Epithelial cell of proximal tubule (primary cell): ENCODE data around the gene ZNFX1. TPM values are rescaled to one million over a fixed set of nuclear protein-coding genes. Genes with fewer than 3 reads are reported as not detected.

Experiments
- DNase-seq: peaks from one replicate; pipeline ENCODE4 v3.0.0-alpha.2; 2011; ENCODE audit warnings: low read depth
- H3K4me3 ChIP-seq: 2 replicates; pipeline ENCODE4 v1.5.1; 2011; ENCODE audit warnings: low read depth, mild to moderate bottlenecking, low read length
- total RNA-seq: library from RNA; depleted of rRNA; stranded (reverse); fragments of >200 nt; gene quantifications from 2 replicates; pipeline ENCODE4 v1.2.3, GENCODE V29; 2015
- TF ChIP-seq, protein P1 (sequence below): conservative IDR thresholded peaks from 2 replicates; pipeline ENCODE4 v1.5.1; 2012; ENCODE audit warnings: low read depth, mild to moderate bottlenecking, low read length

ZNFX1 gene
- total RNA-seq, 1 donor from 2014 or later = 16.0 TPM

GRCh38 chr20:49291200-49291599, 13.3 kb upstream of the ZNFX1 start:
- no peak overlapping the region for H3K4me3 ChIP-seq
- TF ChIP-seq, protein P1, sequence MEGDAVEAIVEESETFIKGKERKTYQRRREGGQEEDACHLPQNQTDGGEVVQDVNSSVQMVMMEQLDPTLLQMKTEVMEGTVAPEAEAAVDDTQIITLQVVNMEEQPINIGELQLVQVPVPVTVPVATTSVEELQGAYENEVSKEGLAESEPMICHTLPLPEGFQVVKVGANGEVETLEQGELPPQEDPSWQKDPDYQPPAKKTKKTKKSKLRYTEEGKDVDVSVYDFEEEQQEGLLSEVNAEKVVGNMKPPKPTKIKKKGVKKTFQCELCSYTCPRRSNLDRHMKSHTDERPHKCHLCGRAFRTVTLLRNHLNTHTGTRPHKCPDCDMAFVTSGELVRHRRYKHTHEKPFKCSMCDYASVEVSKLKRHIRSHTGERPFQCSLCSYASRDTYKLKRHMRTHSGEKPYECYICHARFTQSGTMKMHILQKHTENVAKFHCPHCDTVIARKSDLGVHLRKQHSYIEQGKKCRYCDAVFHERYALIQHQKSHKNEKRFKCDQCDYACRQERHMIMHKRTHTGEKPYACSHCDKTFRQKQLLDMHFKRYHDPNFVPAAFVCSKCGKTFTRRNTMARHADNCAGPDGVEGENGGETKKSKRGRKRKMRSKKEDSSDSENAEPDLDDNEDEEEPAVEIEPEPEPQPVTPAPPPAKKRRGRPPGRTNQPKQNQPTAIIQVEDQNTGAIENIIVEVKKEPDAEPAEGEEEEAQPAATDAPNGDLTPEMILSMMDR = no peak
- no peak for DNase-seq

DNA sequence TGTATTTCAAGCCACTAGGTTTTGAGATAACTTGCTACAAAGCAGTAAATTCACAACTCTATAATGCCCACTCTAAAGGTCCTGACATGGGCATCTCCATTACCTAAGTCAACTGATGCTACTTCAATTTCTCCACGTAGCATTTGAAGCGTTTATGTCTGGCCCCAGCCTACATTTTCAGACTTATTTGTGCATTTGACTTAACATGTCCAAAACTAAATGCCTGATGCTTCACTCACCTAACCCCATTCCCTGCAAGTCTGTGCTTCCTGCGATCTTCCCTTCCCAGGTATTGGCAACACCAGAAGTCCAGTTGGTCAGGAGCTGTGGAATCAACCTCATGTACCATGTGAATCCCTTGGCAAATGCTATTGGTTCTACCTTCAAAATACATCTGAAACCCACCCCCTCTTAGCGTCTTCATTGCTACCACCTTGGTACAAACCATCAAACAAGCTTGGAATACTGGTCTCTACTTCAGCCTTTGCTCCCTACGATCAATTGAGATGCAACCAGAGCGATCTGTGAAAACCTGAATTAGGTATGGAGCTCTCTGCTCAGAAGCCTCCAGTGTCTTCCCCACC, 12.8 kb upstream of the ZNFX1 start:
- TF ChIP-seq, protein P1 = no peak
- H3K4me3 ChIP-seq = no peak overlapping the region
- no peak for DNase-seq

GRCh38 chr20:49288784-49289696, 11.2 kb upstream of the ZNFX1 start:
- TF ChIP-seq, protein P1 = no peak
- H3K4me3 ChIP-seq = no peak overlapping the region
- no peak for DNase-seq

DNA sequence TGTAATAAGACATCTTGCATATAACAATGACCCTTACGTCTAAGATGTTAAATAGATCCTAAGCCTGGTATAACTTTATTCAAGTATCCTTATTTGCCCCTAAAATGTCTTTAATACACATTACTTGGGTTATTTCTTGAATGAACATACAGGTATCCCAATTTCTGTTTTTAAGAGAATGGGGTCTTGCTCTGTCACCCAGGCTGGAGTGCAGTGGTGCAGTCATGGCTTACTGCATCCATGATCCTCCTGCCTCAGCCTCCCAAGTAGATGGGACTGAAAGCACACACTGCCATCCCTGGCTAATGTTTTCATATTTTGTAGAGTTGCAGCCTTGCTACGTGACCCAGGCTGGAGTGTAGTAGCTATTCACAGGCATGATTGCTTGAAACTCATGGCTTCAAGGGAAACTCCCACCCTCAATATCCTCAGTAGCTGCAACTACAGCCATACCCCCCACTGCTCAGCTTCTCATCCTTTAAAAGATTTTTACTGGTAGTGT, 10.4 kb upstream of the ZNFX1 start:
- TF ChIP-seq, protein P1 = no peak
- DNase-seq = no peak
- no peak overlapping the region for H3K4me3 ChIP-seq

- TF ChIP-seq, protein P1 = no peak
- no peak overlapping the region for H3K4me3 ChIP-seq
- DNase-seq = no peak
Measured at GRCh38 chr20:49287555-49288249, 9.8 kb upstream of the ZNFX1 start.

DNA sequence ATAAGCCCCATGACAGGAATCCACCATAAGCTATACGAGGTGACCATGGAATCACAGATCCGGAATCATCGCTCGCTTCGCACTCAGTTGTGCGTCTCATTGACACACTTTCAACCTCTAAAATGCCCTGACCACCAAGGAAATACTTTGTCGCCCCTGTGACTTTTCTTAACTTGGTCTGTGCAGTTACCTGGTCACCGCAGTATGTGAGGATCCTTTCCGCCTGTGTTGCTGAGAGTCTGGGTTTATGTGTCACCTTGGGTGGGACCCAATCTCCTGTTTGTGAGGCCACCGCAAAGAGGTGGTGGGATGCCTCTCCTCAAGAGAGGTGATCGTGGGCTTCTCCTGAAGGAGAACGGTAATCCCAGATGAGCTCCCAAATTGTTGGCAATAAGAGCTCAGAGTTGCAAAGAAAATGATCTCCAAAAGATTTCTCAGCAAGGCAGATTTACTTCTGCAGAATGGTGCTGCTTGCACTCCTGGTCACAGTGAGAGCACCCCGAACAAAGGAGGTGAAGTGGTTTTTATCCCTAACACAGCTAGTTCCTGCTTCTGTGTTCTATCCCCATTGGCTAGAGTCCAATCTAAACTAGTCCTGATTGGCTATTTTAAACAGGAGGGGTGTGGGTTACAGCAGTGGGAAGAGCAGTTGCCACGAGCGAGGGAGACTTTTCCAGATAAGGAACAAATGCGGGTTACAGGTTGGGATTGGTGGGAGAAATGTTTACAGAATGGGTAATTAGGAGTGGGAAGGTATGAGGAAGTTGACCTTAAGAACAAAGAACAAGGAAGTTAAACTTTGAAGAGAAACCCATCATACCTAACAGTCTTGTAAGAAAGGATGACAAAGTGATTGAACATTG, 9.1 kb upstream of the ZNFX1 start:
- TF ChIP-seq, protein P1 = no peak
- DNase-seq = no peak
- H3K4me3 ChIP-seq = no peak overlapping the region
